Lower leg skin (tissue), 3 donors: ENCODE measurements around the gene IP6K2.

Experiments used
- CTCF ChIP-seq, 3 donors: fragments of 450-650 bp; IDR thresholded peaks; one replicate each; pipeline ENCODE4 v1.5.1; 2016; ENCODE audit warnings: antibody characterized with exemption in 3 of 3, mild to moderate bottlenecking in 3 of 3, moderate library complexity in 2 of 3
- POLR2A ChIP-seq, 2 donors: fragments of 450-650 bp; IDR thresholded peaks; one replicate each; pipeline ENCODE4 v1.6.1; 2016 to 2017; ENCODE audit warnings: antibody characterized with exemption in 2 of 2, mild to moderate bottlenecking in 1 of 2, moderate library complexity in 1 of 2

GRCh38 chr3:48678566-48679380, 38.2 kb downstream of the IP6K2 start:
- TF ChIP-seq CTCF (IDR thresholded peaks at IDR 0.05), result no peak
- no peak for TF ChIP-seq POLR2A (IDR thresholded peaks at IDR 0.05)
